ENCODE data around the gene ZBTB20. TPM values are rescaled to one million over a fixed set of nuclear protein-coding genes. Genes with fewer than 3 reads are reported as not detected.

ZBTB20 gene
- total RNA-seq, 3 donors from 2014 or later (not counting 1 experiment from before 2014, with no cell fraction given), result 52.7 to 58.3 (median 55.9) TPM

- no peaks in the 10 kb centered on the region for H3K9me3 Mint-ChIP-seq
- H3K4me3 Mint-ChIP-seq, result no peak overlapping the region
- DNase-seq (no peak), ATAC-seq (no peak)
- no peak overlapping the region for H3K4me3 ChIP-seq (ENCODE audit: low read length)
- no peaks in the 10 kb centered on the region for H3K27me3 ChIP-seq (ENCODE audit: control insufficient read depth, insufficient read depth, low read length)
- H3K27ac Mint-ChIP-seq, result no peak overlapping the region
- H3K27me3 Mint-ChIP-seq (ENCODE audit: low read depth in 2 of 2), result no peaks in the 10 kb centered on the region
- intact Hi-C loops (cut with micrococcal nuclease), result no loop called here
- WGBS (ENCODE audit: insufficient coverage), result 93% methylated on average over 5 of the region's 6 CpGs
- H3K4me1 ChIP-seq (ENCODE audit: control insufficient read depth, insufficient read depth, low read length), result no peaks in the 10 kb centered on the region
- TF ChIP-seq CTCF (IDR thresholded peaks at IDR 0.05), result no peak
- peaks cover 10 to 11% of the 10 kb centered on the region in 2 donors for H3K4me1 Mint-ChIP-seq
- H3K9me3 ChIP-seq (ENCODE audit: control insufficient read depth, insufficient read depth, low read length), result no peaks in the 10 kb centered on the region
- no peak overlapping the region for H3K27ac ChIP-seq (ENCODE audit: low read length)
- no peaks in the 10 kb centered on the region for H3K36me3 Mint-ChIP-seq
- no peaks in the 10 kb centered on the region for H3K36me3 ChIP-seq (ENCODE audit: control insufficient read depth, insufficient read depth, low read length)
These were observed 74.6 kb downstream of the ZBTB20 start for GRCh38 chr3:115072265-115073021.

GRCh38 chr3:115071601-115072000, 75.5 kb downstream of the ZBTB20 start:
- H3K36me3 ChIP-seq (ENCODE audit: control insufficient read depth, insufficient read depth, low read length), result no peaks in the 10 kb centered on the region
- no peak overlapping the region for H3K27ac ChIP-seq (ENCODE audit: low read length)
- Mint-ChIP-seq H3K27me3 (ENCODE audit: low read depth in 2 of 2) (no peaks in the 10 kb centered on the region), H3K27ac (no peak overlapping the region), H3K9me3 (no peaks in the 10 kb centered on the region), H3K36me3 (no peaks in the 10 kb centered on the region), H3K4me1 (peaks cover 10 to 11% of the 10 kb centered on the region in 2 donors), H3K4me3 (no peak overlapping the region)
- no peak overlapping the region for H3K4me3 ChIP-seq (ENCODE audit: low read length)
- no peaks in the 10 kb centered on the region for H3K9me3 ChIP-seq (ENCODE audit: control insufficient read depth, insufficient read depth, low read length)
- WGBS (ENCODE audit: insufficient coverage), result 98% methylated on average over 5 of the region's 5 CpGs
- no peak for ATAC-seq
- no peak for DNase-seq
- no peak for TF ChIP-seq CTCF (IDR thresholded peaks at IDR 0.05)
- H3K4me1 ChIP-seq (ENCODE audit: control insufficient read depth, insufficient read depth, low read length), result no peaks in the 10 kb centered on the region
- H3K27me3 ChIP-seq (ENCODE audit: control insufficient read depth, insufficient read depth, low read length), result no peaks in the 10 kb centered on the region
- intact Hi-C loops (cut with micrococcal nuclease), result no loop called here

GRCh38 chr3:115071166-115071565, 75.9 kb downstream of the ZBTB20 start:
- ATAC-seq (no peak), DNase-seq (no peak)
- Mint-ChIP-seq H3K9me3 (no peaks in the 10 kb centered on the region), H3K4me3 (no peak overlapping the region), H3K27me3 (ENCODE audit: low read depth in 2 of 2) (no peaks in the 10 kb centered on the region), H3K27ac (no peak overlapping the region), H3K4me1 (peaks cover 15% of the 10 kb centered on the region in 2 donors), H3K36me3 (no peaks in the 10 kb centered on the region)
- Histone ChIP-seq H3K36me3 (ENCODE audit: control insufficient read depth, insufficient read depth, low read length) (no peaks in the 10 kb centered on the region), H3K4me1 (ENCODE audit: control insufficient read depth, insufficient read depth, low read length) (no peaks in the 10 kb centered on the region), H3K9me3 (ENCODE audit: control insufficient read depth, insufficient read depth, low read length) (no peaks in the 10 kb centered on the region), H3K27me3 (ENCODE audit: control insufficient read depth, insufficient read depth, low read length) (no peaks in the 10 kb centered on the region), H3K27ac (ENCODE audit: low read length) (no peak overlapping the region), H3K4me3 (ENCODE audit: low read length) (no peak overlapping the region)
- TF ChIP-seq CTCF (IDR thresholded peaks at IDR 0.05), result no peak
- 100% methylated on average over 1 of the region's 2 CpGs for WGBS (ENCODE audit: insufficient coverage)
- intact Hi-C loops (cut with micrococcal nuclease), result no loop called here

- no peak overlapping the region for H3K27ac Mint-ChIP-seq
- no peak for DNase-seq
- no peaks in the 10 kb centered on the region for H3K9me3 Mint-ChIP-seq
- intact Hi-C loops (cut with micrococcal nuclease), result no loop called here
- H3K4me3 Mint-ChIP-seq, result no peak overlapping the region
- no peaks in the 10 kb centered on the region for H3K27me3 ChIP-seq (ENCODE audit: control insufficient read depth, insufficient read depth, low read length)
- peaks cover 12 to 13% of the 10 kb centered on the region in 2 donors for H3K4me1 Mint-ChIP-seq
- no peak overlapping the region for H3K4me3 ChIP-seq (ENCODE audit: low read length)
- no peaks in the 10 kb centered on the region for H3K36me3 ChIP-seq (ENCODE audit: control insufficient read depth, insufficient read depth, low read length)
- no peaks in the 10 kb centered on the region for H3K4me1 ChIP-seq (ENCODE audit: control insufficient read depth, insufficient read depth, low read length)
- no peak for ATAC-seq
- H3K27me3 Mint-ChIP-seq (ENCODE audit: low read depth in 2 of 2), result no peaks in the 10 kb centered on the region
- TF ChIP-seq CTCF (IDR thresholded peaks at IDR 0.05), result no peak
- H3K27ac ChIP-seq (ENCODE audit: low read length), result no peak overlapping the region
- H3K36me3 Mint-ChIP-seq, result no peaks in the 10 kb centered on the region
- H3K9me3 ChIP-seq (ENCODE audit: control insufficient read depth, insufficient read depth, low read length), result no peaks in the 10 kb centered on the region
These were observed 78.3 kb downstream of the ZBTB20 start for GRCh38 chr3:115068799-115069198.
